GM18520 (cell line): ENCODE data around the gene MAP3K2.

Experiments
- ATAC-seq: cut with Tn5 transposase; IDR thresholded peaks from one replicate; pipeline ENCODE4 v1.9.1; 2021; ENCODE audit not compliant: unreplicated experiment

The MAP3K2 gene

DNA sequence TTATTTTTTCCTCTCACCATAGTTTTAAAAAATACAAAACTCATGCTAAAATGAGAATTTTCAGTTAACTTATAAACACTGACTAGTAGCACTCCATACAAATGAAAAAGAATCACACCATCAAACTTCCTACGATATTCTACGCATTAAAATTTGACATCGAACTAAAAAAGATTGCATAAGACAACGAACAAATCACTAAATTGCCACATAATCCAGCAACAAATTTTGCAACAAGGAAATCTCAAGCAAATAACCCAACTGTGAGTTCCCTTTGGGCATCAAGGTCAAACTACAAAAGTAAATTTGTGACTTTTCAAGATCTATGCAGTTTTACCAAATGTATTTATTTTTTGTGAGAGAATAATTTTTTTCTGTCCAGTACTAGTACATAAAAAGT lies 1.5 kb downstream of the MAP3K2 start:
- no peak for ATAC-seq

GRCh38 chr2:127384529-127384928 lies 3.2 kb downstream of the MAP3K2 start:
- ATAC-seq: no peak

GRCh38 chr2:127382831-127383230 lies 4.9 kb downstream of the MAP3K2 start:
- ATAC-seq: no peak

DNA sequence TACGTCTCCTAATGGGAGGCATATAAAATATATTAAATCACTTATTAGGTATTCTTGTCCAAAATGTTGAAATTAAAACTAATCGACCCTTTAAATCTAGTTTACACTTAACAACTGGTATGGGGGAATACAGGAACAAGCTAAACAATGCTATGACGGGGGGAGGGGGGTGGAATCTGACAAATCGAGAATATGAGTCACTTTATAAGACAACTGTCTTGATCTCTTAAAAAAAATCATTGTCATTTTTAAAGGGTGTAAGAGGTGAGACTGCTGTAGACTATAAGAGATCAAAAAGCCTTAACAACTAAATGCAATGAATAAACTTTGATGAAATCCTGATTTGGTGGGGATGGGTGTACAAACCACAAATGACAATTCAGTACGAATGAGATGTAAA lies 6.0 kb downstream of the MAP3K2 start:
- ATAC-seq: no peak

GRCh38 chr2:127379712-127380355 lies 7.9 kb downstream of the MAP3K2 start:
- no peak for ATAC-seq

DNA sequence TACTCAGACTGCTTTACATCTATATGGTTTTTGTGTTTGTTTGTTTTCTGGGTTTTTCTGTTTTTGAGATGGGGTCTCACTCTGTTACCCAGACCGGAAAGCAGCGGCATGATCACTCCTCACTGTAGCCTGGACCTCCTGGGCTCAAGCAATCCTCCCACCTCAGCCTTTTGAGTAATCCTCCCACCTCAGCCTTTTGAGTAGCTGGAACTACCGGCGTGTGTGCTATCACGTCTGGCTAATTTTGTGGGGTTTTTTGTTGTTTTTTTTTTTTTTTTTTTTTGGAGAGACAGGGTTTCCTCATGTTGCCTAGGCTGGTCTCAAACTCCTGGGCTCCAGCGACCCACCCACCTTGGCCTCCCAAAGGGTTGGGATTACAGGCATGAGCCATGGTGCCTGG lies 9.1 kb downstream of the MAP3K2 start:
- ATAC-seq: no peak

DNA sequence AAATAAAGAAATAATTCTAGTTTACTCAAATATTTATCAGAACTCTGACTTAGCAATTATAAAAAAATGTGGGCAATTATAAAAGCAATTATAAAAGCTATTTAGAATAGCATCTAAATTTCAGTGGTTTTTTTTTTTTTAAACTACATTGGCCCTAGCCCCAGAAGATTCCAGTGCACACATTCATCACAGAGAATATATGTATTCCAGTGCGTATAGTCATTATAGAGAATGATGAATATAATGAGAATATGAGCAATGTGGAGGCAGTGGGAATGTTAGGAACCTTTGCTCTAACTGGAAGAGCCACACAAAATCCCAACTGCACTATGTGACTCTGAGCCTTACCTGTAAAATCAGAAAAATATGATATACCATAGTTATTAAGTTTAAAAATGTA lies 10.5 kb downstream of the MAP3K2 start:
- no peak for ATAC-seq

GRCh38 chr2:127376257-127376656 lies 11.5 kb downstream of the MAP3K2 start:
- ATAC-seq: no peak

- ATAC-seq: no peak
Observed at GRCh38 chr2:127373362-127374083, 14.3 kb downstream of the MAP3K2 start.

DNA sequence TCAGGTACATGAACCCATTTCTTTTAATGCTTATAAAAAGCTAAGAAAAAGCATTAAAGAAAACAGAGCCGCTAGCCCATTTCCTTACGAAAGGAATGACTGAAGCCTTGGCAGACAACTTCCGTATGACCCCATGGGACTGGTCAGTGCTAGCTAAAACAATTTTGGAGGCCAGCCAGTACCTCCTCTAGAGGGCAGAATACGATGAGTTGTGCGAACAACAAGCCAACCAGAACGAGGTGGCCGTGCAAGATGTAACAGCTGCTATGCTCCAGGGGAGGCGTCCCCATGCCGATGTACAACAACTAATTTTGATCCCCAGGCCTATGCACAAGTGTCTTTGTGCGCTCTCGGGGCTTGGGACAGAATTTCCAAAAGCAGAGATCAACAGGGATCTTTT lies 16.7 kb downstream of the MAP3K2 start:
- ATAC-seq: no peak

DNA sequence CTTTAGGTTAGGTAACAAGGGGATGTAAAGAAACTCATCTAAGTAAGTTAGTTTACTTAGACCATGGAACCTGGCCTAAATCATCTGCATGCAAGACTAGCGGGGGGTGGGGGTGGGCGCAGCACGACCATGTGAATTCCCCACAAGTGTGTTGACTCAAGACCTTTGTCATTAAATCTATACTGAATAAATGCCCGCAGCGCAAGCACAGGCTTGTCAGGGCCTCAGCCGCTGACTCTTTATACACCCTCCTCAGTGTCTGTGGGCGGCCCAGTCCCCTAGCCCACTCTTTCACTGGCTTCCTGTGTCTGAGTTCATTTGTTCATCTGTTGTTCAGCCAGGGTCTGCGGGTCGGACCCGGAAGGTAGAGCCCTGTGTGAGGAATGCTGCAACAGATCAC lies 17.8 kb downstream of the MAP3K2 start:
- ATAC-seq: no peak

DNA sequence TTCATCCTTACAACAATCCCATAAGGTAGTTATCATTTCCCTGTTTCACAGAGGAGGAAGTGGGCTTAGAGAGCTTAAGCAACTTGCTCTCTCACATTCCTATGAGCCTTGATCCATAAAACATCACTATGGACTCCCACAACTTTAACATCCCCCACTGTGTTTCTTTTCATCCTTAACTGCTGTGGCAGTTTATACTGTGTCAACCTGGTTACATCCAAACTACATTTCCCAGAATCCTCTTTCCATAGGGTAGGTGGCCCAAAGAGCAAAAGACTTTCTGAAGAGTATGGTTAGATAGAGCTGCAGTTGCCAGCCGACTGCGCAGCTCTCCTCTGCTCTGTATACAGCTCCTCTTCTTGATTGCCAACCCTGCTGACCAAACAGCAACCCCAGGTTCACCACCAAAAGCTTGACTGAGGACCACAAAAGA lies 22.5 kb downstream of the MAP3K2 start:
- ATAC-seq: no peak

- ATAC-seq: no peak
Observed at GRCh38 chr2:127362971-127363370, 24.8 kb downstream of the MAP3K2 start.

DNA sequence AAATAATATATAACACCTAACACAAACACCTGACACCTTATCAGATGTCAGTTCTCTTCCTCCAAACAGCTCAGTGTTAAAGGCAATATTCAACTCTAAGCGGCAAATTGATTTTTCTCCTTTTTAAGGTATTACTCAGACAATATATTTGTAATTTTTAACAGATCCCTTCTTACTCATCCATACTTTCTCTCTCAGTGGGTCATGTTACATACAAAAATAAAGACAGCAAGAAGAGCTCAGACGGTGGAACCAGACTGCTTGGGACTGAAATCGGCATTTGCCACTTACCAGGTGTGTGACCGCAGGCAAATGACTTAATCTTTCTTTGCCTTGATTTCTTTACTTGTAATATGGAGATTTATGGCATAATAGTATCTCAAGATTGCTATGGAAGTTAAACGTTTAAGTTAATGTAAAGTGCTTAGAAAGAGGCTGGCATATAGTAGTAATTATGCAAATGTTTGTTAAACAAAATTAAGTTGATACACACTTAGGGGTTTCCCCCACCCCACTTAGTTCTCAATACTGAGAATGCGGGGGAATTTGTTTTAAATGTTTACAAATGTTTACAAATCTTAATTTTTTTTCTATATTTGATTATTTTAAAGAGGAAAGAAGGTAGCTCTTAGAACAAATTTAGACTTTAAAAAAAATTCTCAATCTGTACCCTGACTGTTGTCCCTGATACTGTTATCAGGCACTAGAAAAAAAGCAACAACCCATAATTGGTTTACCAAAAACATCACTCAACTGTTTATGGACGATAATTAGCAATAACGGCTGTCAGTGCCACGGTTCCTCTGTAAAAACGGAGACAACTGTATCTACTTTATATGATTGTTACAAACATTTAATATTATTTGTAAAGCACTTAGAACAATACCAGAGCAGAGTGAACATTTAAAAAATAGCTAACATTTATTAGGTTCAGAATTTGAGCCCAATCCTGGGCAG lies 25.6 kb downstream of the MAP3K2 start:
- ATAC-seq: no peak

GRCh38 chr2:127360242-127360641 lies 27.5 kb downstream of the MAP3K2 start:
- no peak for ATAC-seq

DNA sequence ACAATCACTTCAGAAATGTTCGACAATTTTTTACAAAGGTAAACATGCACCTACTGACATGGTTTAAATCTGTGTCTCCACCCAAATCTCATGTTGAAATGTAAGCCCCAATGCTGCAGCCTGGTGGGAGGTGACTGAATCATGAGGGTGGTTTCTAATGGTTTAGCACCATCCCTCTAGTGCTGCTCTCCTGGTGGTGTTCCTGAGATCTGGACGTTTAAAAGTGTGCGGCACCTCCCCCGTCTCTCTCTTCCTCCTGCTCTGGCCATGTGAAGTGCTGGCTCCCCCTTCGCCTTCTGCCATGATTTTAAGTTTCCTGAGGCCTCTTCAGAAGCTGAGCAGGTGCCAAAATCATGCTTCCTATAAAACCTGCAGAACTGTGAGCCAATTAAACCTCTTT lies 28.3 kb downstream of the MAP3K2 start:
- ATAC-seq: no peak

DNA sequence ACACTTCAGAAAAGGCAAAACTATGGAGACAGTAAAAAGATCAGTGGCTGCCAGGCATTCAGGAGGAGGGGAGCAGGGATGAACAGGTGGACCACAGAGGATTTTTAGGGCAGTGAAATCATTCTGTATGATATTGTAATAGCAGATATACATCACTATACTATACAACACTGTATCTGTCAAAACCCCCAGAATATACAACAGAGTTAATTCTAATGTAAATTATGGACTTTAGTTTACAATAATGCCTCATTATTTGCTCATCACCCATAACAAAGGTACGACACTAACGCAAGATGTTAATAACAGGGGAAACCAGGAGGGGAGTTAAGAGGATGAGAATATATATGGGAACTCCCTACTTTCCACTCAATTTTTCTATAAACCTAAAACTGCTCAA lies 28.8 kb downstream of the MAP3K2 start:
- no peak for ATAC-seq

GRCh38 chr2:127358044-127358443 lies 29.7 kb downstream of the MAP3K2 start:
- ATAC-seq: no peak

DNA sequence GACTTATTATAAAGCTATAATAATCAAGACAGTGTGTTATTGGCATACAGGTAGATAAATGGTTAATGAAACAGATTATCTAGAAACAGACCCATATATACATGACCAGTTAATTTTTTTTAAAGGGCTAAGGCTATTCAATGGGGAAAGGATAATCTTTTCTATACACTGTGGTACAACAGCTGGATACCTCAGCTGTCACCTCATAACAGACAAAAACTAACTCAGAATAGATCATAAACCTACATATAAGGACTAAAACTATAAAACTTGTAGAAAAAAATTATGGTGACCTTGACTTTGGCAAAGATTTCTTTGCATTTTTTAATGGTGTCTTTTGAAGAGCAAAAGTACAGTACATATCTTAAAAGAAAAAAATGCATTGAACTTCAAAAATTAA lies 30.2 kb downstream of the MAP3K2 start:
- no peak for ATAC-seq

- no peak for ATAC-seq
Observed at GRCh38 chr2:127356531-127356930, 31.2 kb downstream of the MAP3K2 start.

- ATAC-seq: no peak
Observed at GRCh38 chr2:127355407-127356008, 32.3 kb downstream of the MAP3K2 start.
